HG02763 (cell line): ENCODE results near the gene GPR155.
"Not testable (repeated sequence)": the region's sequence is repeated elsewhere in the genome, so short reads cannot be mapped to it uniquely, and the experiment has no call there.

Source experiments
- ATAC-seq: cut with Tn5 transposase; IDR thresholded peaks from one replicate; pipeline ENCODE4 v1.9.1; 2021; ENCODE audit warnings: mild to moderate bottlenecking, moderate library complexity; ENCODE audit not compliant: unreplicated experiment

GPR155 gene

DNA sequence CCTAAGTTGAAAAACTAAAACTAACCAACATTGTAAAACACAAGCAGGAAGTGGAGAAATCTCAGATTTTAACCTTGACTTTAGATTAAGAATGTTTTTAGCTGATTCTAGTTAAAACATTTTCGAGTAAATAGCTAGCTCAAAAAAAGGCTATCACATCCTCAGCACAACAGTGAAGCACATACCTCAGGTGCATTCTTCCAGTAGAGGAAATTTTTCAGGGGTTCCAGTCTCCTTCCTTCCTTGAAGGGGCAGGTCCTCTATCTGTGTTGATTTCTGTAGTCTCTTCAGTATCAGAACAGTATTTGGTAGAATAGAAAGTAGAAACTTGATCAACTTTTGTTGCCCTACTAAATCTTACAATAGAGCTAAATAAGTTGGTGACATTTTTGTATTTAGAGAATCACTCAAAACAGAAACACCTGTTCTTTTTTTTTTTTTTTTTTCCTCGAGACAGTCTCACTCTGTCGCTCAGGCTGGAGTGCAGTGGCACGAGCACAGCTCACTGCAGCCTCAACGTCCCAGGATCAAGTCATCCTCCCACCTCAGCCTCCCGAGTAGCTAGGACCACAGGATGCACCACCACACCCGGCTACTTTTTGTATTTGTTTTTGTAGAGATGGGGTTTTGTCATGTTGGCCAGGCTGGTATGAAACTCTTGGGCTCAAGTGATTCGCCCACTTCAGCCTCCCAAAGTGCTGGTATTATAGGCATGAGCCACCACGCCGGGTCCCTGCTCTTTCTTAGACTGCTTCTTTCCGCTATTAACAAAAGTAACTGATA, 6.9 kb upstream of the GPR155 start:
- ATAC-seq: peak; percentile 35

DNA sequence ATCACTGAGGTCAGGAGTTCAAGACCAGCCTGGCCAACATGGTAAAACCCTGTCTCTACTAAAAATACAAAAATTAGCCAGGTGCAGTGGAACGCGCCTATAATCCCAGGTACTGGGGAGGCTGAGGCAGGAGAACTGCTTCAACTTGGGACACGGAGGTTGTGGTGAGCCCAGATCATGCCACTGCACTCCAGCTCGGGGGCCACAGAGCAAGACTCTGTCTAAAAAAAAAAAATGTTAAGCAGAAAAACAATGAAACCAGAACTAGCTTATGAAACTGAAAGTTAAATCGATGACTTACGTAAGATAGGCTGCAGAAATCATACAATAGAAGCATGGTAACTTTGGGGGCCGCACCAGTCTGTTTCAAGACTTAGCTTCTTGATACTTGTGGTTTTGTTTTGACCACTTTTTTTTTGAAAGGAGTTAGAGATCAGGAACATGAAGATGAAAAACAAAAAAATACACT, 6.2 kb upstream of the GPR155 start:
- peak; percentile 94 for ATAC-seq

DNA sequence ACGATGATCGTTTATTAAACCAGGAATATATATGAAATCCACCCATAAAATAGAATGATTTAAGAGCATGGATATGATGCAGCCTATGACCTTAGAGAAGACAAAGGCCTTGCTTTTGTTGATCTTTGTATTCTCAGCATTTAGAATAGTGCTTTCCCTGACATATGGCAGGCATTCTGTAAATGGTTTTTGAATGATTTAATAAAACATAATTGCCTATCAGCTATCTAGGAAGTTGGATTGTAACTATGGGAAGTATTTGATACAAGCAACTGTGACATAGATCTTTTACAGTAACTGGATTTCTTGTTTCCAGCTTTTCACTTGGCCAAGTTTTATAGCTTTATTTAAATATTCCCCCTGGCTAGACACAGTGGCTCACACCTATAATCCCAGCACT, 5.1 kb upstream of the GPR155 start:
- no peak for ATAC-seq

DNA sequence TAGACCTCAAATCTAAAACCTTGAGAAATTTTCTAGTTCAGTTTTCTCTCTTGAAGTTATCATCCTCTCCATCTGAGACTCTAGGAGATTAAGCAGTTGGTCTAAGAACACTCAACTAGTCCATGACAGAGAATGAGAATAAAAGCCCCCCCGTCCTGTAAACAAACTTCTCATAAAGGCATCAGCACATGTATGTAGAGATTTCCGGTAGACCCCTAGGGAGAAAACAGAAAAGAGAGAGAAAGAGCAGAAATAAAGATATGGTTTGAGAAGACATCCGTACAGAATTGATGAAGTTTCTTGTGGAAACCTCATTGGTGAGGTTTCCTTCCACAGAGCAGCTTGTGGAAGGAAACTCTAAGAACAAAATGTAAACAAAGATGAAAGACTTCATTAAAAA, 3.2 kb upstream of the GPR155 start:
- ATAC-seq: no peak

DNA sequence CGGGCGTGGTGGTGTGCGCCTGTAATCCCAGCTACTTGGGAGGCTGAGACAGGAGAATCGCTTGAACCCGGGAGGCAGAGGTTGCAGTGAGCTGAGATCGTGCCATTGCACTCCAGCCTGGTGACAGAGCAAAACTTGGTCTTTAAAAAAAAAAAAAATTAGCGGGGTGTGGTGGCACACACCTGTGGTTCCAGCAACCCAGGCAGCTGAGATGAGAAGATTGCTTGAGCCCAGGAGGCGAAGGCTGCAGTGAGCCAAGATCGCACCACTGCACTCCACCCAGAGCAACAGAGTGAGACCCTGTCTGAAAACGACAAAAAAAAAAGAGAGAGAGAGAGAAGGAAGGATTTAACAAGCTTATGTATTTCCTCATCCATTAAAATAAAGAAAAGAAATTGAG, 2.7 kb upstream of the GPR155 start:
- not testable (repeated sequence) for ATAC-seq

DNA sequence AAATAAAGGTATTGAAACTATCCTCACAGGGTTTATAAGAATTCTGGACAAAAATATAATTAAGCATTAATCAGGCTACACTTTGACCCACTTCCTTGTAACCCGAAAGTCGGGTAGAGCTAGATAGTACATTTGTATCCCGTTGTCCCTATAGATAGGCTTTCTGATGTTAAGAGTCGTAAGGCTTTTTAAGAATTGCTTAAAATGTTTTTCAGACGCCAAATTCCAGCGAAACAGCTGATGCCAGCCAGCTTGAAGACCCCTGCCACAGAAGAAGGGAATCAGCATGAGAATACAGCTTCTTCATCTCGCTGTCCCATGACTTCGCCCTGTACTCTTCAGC, 962 bp upstream of the GPR155 start:
- ATAC-seq: no peak

DNA sequence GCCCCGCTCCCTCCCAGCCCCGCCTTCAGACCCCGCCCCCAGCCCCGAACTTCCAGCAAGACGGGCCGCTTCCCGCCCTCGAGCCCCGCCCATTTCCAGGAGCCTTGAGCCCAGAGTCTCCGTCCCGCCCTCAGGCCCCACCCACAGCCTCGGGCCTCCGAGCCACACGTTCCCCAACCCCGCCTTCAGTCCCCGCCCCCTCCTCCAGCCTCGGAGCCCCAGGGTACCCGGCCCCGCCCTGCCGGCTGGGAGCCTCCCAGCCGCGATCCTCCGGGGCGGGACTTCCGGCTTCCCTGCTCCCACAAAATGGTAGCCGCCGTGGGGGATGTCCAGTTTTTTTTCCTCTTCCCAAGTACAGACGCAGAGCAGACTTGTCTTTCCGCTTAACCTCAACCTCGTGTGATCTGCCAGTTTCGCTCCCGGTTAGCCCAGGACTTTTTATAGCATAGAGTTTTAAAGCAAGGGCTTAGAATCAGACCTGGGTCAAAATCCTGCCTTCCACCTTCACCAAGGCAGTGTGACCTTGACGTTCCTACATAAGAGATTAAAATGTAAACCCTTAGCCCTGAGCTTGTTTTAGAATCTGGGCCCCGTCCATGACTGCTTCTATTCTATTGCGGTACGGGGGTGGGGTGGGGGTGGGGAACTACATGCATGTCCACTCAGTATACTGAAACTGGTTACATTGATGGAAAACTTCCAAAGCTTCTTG, 435 bp upstream of the GPR155 start:
- peak; percentile 86 for ATAC-seq

DNA sequence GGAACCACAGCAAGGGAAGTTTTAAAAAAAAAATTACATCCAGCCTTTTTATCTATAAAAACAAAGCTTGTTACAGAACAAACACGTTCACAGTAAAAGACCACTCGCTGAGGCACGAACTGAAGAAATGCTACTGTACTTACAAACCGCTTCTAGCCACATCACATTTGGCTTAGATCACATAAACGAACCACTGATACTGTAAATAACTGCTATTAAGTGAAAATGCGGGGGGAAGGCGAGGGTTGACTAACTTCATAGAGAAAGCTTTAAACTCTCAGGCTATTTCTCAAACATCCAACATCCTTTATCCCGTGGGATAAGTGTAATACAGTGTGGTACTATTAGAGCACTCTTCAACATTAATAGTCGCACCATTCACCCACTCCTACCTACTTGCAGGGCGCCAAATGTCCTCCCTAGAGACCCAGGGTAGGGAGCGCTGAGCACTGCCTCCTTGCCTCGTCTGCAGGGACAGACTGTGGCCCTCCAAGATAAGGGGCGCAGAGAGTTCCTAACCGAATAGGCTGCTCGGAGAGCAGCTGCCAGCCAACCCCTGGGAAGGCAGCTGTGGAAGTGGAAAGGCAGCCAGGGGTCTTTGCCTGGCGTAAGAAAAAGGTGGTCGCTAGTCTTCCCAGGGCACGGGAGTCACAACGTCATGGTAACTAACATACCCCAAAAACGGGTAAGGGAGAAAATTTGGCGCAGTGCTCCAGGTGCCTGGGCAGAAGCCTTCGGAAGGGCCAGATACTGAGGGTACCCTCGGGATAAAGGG, 854 bp downstream of the GPR155 start:
- peak; percentile 13 for ATAC-seq

DNA sequence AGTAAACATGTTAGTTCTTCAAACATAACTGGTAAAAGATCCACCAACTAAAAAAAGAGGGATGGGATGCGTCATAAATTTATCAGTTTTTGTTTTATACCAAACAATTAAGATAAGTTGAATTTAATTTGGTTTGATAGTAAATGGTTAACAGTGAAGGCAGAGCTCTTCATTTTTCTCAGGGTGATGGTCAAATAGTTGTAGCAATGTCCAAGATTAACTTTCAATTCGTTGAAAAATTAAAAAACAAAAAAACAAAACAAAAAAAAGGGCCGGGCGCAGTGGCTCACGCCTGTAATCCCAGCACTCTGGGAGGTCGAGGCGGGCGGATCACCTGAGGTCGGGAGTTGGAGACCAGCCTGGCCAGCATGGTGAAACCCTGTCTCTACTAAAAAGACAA, 1.8 kb downstream of the GPR155 start:
- ATAC-seq: not testable (repeated sequence)

DNA sequence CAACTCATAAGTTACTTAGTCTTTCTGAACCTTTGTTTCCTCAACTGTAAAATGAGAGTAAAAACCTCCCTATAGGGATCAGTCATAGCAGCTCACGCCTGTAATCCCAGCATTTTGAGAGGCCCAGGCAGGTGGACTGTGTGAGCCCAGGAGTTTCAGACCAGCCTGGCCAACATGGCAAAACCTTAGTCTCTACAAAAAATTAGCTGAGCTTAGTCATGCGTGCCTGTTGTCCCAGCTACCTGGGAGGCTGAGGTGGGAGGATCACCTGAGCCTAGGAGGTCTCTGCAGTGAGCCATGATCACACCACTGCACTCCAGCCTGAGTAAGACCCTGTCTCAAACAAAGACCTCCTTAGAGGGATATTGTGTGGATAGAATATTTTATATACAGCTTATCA, 2.3 kb downstream of the GPR155 start:
- no peak for ATAC-seq

DNA sequence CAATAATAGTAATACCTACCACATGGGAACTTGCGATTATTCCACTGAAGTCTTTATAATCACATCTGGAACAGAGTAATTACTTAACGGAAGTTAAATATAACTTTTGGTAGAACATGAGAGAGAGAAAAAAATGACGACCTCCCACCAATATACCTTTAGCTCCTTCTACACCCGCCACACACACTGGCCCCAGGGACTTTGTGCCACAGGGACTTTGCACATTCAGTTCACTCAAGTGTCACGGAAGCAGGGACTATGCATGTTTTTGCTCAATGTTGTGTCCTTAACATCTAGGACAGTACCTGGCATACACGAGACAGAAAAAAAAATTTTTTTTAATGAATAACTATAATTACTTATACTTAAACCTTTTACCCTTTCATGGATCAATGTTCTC, 4.0 kb downstream of the GPR155 start:
- ATAC-seq: no peak

DNA sequence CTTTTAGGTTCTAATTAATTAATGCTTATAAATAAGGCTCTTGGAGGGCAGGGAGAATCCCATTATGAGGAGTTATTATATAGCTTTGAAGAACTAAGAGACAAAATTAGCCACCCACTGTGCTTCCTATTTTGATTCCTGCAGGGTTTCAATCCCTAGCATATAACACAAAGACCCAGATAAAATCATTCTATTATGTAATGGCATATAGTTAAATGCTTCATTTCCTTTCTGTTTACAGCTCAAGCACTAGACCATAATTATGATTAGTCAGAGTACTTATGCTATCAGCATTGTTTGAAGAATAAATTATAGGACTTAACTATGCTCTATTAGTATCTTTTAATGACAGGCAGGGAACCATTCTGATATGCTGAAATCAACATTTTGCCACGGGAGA, 9.1 kb downstream of the GPR155 start:
- ATAC-seq: no peak

DNA sequence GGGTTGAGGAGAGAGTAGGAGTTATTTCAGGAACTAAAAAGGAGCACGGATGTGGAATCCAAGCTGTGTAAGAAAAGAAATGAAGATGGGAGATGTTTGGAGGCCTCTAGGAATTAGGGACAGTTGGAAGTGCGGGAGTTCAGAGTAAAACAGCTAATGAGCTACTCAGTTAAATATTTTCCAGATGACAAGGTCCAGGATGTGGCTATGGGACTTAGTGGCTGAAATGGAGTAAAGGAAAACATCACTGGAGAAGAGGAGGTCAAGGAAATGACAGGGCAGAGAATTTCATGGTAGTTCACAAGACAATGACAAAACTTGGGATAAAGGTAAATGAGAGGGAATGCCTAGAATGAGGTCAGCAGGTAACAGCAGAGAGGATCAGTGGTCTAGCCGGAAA, 13.0 kb downstream of the GPR155 start:
- no peak for ATAC-seq

DNA sequence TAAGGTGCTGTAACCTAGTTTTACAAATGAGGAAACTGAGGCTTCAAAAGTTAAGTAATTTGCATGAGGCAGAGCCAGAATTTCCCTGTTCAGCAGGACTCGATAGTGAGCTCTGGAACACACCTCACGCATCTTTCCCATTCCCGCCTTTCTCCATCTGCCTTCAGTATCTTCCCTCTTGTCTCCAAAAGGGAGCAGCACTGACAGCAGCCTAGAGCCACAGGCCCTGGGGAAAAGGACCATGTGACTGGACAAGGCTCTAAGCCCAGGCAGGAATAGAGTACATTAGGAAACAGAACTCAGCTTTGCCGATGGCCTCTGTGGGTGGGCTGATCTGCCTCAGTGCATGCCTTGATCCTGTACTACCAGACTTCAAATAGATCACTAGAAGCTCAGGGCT, 21.5 kb downstream of the GPR155 start:
- ATAC-seq: no peak

DNA sequence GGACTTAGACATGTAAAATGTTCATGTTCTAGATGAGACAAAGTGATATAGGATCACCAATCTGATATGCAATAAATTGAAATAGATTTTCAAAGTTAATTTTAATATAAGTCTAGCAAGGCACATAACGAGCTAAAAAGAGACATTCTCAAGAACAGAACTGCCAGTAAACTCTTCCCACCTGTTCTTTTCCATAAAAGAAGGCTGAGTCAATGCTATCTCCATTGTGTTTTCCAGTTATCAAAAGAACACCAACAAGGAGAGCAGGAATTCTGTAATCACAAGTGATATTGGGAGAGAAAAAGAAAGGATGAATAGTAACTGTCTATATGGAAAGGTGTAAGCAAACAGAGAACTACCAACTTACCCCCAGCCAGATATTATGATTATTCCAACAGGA, 25.6 kb downstream of the GPR155 start:
- ATAC-seq: no peak

DNA sequence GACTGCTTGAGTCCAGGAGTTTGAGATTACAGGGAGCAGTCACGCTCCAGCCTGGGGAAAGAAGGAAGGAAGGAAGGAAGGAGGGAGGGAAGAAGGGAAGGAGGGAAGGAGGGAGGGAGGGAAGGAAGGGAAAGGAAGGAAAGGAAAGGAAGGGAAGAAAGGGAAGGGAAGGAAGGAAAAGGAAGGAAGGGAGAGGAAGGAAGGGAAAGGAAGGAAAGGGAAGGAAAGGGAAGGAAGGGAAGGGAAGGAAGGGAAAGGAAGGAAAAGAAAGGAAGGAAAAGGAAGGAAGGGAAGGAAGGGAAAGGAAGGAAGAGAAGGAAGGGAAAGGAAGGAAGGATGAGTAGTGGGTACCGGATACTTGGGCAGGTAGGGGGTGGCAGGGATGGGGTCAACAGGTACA, 32.3 kb downstream of the GPR155 start:
- no peak for ATAC-seq

DNA sequence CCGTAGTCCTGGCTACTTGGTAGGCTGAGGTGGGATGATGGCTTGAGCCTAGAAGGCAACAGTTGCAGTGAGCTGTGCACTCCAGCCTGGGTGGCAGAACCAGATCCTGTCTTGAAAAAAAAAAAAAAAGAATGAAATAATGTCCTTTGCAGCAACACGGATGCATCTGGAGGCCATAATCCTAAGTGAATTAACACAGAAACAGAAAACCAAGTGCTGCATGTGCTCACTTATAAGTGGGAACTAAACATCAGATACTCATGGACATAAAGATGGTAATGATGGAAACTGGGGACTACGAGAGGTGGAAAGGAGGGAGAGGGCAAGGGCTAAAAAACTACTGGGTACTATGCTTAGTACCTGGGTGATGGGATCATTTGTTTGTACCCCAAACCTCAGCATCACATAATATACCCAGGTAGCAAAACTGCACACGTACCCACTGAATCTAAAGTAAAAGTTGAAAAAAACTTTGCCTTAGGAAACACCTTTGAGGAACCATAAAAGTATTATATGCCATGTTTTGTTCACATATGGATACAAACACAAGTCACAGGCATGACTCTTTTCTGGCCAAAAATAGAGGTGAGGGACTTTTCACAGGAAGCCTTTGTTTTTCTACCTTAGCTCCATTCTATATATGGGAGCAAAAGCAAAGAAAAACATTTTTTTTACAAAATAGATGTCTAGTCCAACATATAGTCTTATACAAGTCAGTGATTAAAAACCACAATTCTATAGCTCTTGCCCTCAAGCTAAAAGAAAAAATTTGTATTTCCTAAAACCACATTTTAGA, 36.6 kb downstream of the GPR155 start:
- no peak for ATAC-seq

DNA sequence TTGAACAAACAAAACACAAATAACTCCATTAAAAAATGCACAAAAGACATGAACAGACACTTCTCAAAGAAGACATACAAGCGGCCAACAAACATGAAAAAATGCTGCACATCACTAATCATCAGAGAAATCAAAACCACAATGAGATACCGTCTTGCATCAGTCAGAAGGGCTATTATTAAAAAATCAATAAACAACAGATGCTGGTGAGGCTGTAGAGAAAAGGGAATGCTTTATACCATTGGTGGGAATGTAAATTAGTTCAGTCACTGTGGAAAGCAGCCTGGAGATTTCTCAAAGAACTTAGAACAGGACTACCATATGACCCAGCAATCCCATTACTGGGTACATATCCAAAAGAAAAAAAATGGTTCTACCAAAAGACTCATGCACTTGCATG, 37.8 kb downstream of the GPR155 start:
- no peak for ATAC-seq

DNA sequence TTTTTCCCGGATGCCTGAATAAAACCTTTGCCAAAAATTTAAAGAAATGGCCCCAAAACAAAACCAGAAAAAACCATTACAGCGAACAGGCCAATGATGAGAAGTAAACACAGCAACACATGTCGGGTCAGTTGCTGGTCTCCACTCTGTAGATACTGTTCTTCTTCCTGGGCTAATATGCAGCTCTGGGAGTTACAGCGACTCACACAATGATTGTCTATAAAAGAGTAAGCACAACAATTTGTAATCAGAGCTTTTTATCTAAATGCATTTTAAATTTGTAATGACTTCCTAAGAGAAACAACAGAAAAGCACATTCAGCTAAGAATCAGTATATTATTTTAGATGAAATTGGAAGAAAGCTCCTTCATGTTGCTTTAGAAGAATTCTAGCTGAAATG, 40.3 kb downstream of the GPR155 start:
- no peak for ATAC-seq

DNA sequence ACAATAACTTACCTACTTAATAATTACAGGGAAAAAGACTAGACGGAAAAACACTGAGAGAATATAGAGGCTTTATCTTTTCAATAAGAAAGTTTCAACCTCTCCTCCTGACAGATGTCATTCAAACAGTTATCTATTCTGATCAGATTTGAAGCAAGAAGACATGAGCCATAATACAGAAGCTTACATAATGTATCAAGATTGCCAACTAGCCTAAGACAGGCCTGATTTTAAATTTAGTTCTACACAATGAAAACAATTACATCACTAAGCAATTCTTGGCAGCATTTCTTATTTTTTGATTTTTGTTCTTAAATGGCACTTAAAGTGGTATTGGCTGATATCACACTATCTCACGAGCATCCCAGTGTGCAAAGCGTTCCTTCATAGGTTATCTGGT, 41.6 kb downstream of the GPR155 start:
- no peak for ATAC-seq

DNA sequence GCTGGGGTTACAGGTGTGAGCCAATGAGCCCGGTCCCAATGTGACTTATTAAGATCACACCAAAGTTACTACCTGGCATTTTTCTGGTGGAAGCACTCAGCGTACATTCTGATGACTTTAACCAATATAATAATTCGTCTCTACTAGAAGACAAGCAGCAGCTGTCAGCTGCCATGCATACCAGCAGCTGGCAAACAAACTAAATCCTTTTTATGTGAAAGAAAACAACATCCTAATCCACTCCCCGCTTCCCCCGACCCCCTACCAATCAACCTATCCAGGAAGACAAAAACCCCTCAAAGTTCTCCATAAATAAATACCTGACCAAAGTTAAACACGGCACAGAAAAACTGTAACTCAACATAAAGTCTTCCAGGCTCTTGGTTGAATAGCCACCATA, 42.1 kb downstream of the GPR155 start:
- no peak for ATAC-seq
